A673 (cell line): Measurements from ENCODE around the gene TTLL7.

Experiments
- CTCF ChIP-seq: fragments of 300-800, 200-600 bp; sonication (generic); conservative IDR thresholded peaks from 2 replicates; pipeline ENCODE4 v1.5.1; 2017; ENCODE audit warnings: low read depth, mild to moderate bottlenecking, antibody characterized with exemption, low read length, moderate library complexity, mixed read lengths
- EZH2 ChIP-seq: fragments of 200-600 bp; sonication (generic); IDR thresholded peaks from 2 replicates; pipeline ENCODE4 v1.6.1; 2017; ENCODE audit warnings: borderline replicate concordance, low read depth, mild to moderate bottlenecking, mixed read lengths, antibody characterized with exemption, low read length; ENCODE audit not compliant: poor library complexity, severe bottlenecking

- TF ChIP-seq CTCF (no peak), EZH2 (no peak)
Observed at GRCh38 chr1:84008631-84009030, 9.7 kb upstream of the TTLL7 start.
